GM23248 (cell line): Measurements from ENCODE around the gene WDR91. TPM values are rescaled to one million over a fixed set of nuclear protein-coding genes. Genes with fewer than 3 reads are reported as not detected.

Source experiments
- DNase-seq: peaks from one replicate; pipeline ENCODE4 v3.0.0-alpha.2; 2015
- H2AFZ ChIP-seq: fragments of 200-600 bp; sonication (generic); 2 replicates; pipeline ENCODE4 v1.6.1; 2016; ENCODE audit warnings: antibody characterized with exemption
- H3F3A ChIP-seq: fragments of 200-600 bp; sonication (generic); 2 replicates; pipeline ENCODE4 v1.6.1; 2016; ENCODE audit warnings: mild to moderate bottlenecking, antibody characterized with exemption, mixed run types; ENCODE audit not compliant: insufficient read depth
- H3K27ac ChIP-seq: fragments of 200-600 bp; sonication (generic); 2 replicates; pipeline ENCODE4 v1.5.1; 2016; ENCODE audit warnings: mild to moderate bottlenecking
- H3K27me3 ChIP-seq: fragments of 200-600 bp; sonication (generic); replicated peaks from 2 replicates; pipeline ENCODE4 v1.6.1; 2016; ENCODE audit warnings: mild to moderate bottlenecking; ENCODE audit not compliant: insufficient read depth
- H3K36me3 ChIP-seq: fragments of 200-600 bp; sonication (generic); 2 replicates; pipeline ENCODE4 v1.6.1; 2016; ENCODE audit warnings: low read depth, mild to moderate bottlenecking
- H3K4me1 ChIP-seq: fragments of 200-600 bp; sonication (generic); 2 replicates; pipeline ENCODE4 v1.6.1; 2016; ENCODE audit warnings: mild to moderate bottlenecking; ENCODE audit not compliant: insufficient read depth
- H3K4me2 ChIP-seq: fragments of 200-600 bp; sonication (generic); one replicate; pipeline ENCODE4 v1.6.1; 2016; ENCODE audit warnings: mild to moderate bottlenecking; ENCODE audit not compliant: unreplicated experiment
- H3K4me3 ChIP-seq: fragments of 200-600 bp; sonication (generic); 2 replicates; pipeline ENCODE4 v1.5.1; 2016; ENCODE audit warnings: mild to moderate bottlenecking
- H3K79me2 ChIP-seq: fragments of 200-600 bp; sonication (generic); 2 replicates; pipeline ENCODE4 v1.6.1; 2016; ENCODE audit warnings: mild to moderate bottlenecking; ENCODE audit not compliant: insufficient read depth
- H3K9ac ChIP-seq: fragments of 200-600 bp; sonication (generic); 2 replicates; pipeline ENCODE4 v1.6.1; 2016; ENCODE audit warnings: mild to moderate bottlenecking
- H3K9me2 ChIP-seq: fragments of 200-600 bp; sonication (generic); 2 replicates; pipeline ENCODE4 v1.6.1; 2016; ENCODE audit warnings: mixed run types, mild to moderate bottlenecking, moderate library complexity; ENCODE audit not compliant: insufficient read depth
- H3K9me3 ChIP-seq: fragments of 200-600 bp; sonication (generic); one replicate; pipeline ENCODE4 v1.6.1; 2017; ENCODE audit warnings: low read depth
- H4K20me1 ChIP-seq: fragments of 200-600 bp; sonication (generic); 2 replicates; pipeline ENCODE4 v1.6.0; 2016; ENCODE audit not compliant: insufficient read depth
- EZH2 ChIP-seq: fragments of 200-600 bp; sonication (generic); IDR thresholded peaks from 2 replicates; pipeline ENCODE4 v1.6.1; 2018; ENCODE audit warnings: antibody characterized with exemption, mild to moderate bottlenecking; ENCODE audit not compliant: insufficient read depth, poor library complexity, severe bottlenecking
- EZH2phosphoT487 ChIP-seq: fragments of 200-600 bp; sonication (generic); IDR thresholded peaks from 2 replicates; pipeline ENCODE4 v1.6.1; 2018; ENCODE audit warnings: antibody characterized with exemption, moderate library complexity, mild to moderate bottlenecking, low read depth; ENCODE audit not compliant: insufficient read depth
- WGBS, 2 experiments: methylation state at CpG; one replicate each; pipeline ENCODE4 v1.1.6; 2015 to 2017; ENCODE audit warnings: low lambda C conversion rate in 2 of 2, low coverage in 1 of 2; ENCODE audit errors: missing lambda C conversion rate in 2 of 2; 5-methylcytosine and 5-hydroxymethylcytosine counted together
- in situ Hi-C: fragments of 300-500 bp; cut with MboI; formaldehyde crosslinking; loops from 2 replicates; pipeline ENCODE4 v1.15.0; 2020
- polyA plus RNA-seq: library from polyadenylated mRNA; unstranded; fragments of >200 nt; fragmentation: Nextera tagmentation; extraction: Ambion mirVana; gene quantifications from 2 replicates; pipeline ENCODE4 v1.2.1, GENCODE V29; 2016
- total RNA-seq: library from RNA; depleted of rRNA; stranded (reverse); fragments of >200 nt; shearing (Covaris generic); gene quantifications from 2 replicates; pipeline ENCODE4 v1.2.3, GENCODE V29; 2014

WDR91 gene
- total and polyA plus RNA-seq, 2 experiments from 2014 or later = 5.4 to 8.3 TPM

DNA sequence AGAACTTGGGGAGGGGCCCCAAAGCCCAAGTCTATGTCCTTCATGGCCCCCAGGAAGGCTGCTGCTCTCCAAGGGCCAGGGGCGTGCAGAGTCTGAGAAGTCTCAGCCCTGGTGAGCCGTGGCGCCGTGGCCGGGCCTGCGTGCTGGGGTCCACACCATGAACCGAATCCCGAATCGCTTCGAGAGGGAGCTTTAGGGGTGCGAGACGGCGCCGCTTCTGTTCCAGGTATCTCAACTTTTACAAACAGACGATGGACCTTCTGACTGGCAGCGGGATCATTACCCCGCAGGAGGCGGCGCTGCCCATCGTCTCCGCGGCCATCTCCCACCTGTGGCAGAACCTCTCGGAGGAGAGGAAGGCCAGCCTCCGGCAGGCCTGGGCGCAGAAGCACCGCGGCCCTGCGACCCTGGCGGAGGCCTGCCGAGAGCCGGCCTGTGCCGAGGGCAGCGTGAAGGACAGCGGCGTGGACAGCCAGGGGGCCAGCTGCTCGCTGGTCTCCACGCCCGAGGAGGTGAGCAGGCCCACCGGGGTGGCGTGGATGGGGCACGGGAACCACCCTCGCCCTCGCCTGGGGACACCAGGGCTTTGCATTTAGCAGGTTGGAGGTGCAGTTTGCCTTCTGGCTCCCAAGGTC is 35.0 kb upstream of the WDR91 start:
- Histone ChIP-seq H3K4me3 (no peak overlapping the region), H3K9me2 (no peaks in the 10 kb centered on the region), H3K4me1 (no peaks in the 10 kb centered on the region), H3K27me3 (no peaks in the 10 kb centered on the region), H2AFZ (no peak overlapping the region), H3F3A (no peaks in the 10 kb centered on the region), H3K9me3 (no peaks in the 10 kb centered on the region), H3K36me3 (no peaks in the 10 kb centered on the region), H3K79me2 (no peaks in the 10 kb centered on the region), H3K4me2 (no peak overlapping the region), H4K20me1 (no peaks in the 10 kb centered on the region), H3K9ac (no peak overlapping the region), H3K27ac (no peak overlapping the region)
- 91 to 92% methylated on average over 39 to 43 of the region's 43 CpGs for WGBS, 2 experiments
- no peak for TF ChIP-seq EZH2
- TF ChIP-seq EZH2phosphoT487 = no peak
- no peak for DNase-seq
- in situ Hi-C loops = no loop called here

DNA sequence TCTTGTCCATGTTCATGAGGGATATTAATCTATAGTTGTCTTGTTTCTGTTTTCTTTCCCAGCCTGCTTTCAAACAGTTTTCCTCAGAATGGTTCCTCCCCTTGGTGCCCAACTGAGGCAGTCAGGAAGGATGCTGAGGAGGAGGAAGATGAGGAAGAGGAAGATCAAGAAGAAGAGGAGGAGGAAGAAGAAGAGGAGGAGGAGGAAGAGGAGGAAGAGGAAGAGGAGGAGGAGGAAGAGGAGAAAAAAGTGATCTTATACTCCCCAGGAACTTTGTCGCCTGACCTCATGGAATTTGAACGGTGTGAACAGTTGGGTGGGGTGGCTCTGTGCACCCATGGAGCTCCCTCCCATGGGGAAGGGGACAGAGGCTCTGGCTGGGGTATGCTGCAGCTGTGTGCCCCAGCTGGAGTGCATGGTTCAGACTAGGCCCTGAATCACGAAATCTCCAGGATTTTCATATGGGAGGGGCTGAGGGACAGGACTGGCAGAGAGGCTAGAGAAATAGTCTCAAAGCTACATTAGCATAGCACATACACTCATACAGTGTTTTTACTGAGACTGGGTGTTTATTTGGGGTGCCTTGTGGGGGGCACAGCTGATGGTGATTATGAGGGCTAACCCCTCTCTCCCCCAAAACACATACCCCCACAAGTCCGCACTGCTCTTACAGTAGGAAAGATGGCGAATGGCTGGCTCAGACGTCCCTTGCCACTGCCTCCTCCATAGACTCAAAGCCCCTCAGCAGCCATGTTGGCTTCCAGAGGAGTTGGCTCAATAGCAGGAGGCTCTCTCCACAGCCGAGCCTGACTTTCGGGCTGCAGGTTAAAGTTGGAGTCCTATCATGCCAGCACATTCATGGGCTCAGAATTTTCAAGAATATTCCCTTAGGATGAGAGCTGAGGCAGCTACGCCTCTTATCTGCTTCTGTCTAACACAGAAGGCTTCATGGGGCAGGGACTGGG is 34.2 kb upstream of the WDR91 start:
- DNase-seq = no peak
- Histone ChIP-seq H3K4me1 (no peaks in the 10 kb centered on the region), H3K9me2 (no peaks in the 10 kb centered on the region), H3K4me3 (no peak overlapping the region), H2AFZ (no peak overlapping the region), H3K27me3 (no peaks in the 10 kb centered on the region), H3K79me2 (no peaks in the 10 kb centered on the region), H3F3A (no peaks in the 10 kb centered on the region), H3K9ac (no peak overlapping the region), H3K9me3 (no peaks in the 10 kb centered on the region), H3K27ac (no peak overlapping the region), H3K36me3 (no peaks in the 10 kb centered on the region), H4K20me1 (no peaks in the 10 kb centered on the region), H3K4me2 (no peak overlapping the region)
- TF ChIP-seq EZH2 (no peak), EZH2phosphoT487 (no peak)
- 74 to 78% methylated on average over 8 to 9 of the region's 9 CpGs for WGBS, 2 experiments
- in situ Hi-C loops = no loop called here

DNA sequence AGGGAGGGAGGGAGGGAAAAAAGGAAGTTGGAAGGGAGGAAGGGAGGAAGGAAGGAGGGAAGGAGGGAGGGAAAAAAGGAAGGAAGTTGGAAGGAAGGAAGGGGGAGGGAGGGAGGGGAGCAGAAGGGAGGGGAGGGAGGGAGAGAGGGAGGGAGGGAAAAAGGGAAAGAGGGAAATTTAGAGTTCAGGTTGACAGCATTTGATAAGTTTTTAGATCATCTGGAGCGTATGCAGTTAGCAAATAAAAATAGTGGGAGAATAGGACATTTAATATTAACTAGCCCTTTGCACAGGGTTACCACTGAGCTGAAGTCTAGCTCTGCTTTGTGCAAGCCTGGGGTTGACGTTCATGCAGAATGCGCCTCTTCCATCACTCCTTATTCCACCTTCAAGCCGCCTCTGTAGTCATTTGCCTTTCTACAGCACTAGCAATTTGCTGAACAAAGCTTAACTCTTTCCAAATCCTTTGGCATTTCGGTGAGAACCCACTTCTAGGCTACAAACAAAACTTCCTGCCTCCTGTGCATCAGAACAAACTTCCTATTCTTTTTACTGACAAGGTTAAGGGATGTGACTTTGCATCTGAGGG is 30.9 kb upstream of the WDR91 start:
- in situ Hi-C loops = no loop called here
- TF ChIP-seq EZH2phosphoT487 (no peak), EZH2 (no peak)
- no peak overlapping the region for H3K27ac ChIP-seq
- no peak overlapping the region for H2AFZ ChIP-seq
- no peak overlapping the region for H3K4me3 ChIP-seq
- no peaks in the 10 kb centered on the region for H3K9me3 ChIP-seq
- H3K9me2 ChIP-seq = no peaks in the 10 kb centered on the region
- H3K36me3 ChIP-seq = no peaks in the 10 kb centered on the region
- H4K20me1 ChIP-seq = no peaks in the 10 kb centered on the region
- H3K9ac ChIP-seq = no peak overlapping the region
- H3F3A ChIP-seq = no peaks in the 10 kb centered on the region
- no peaks in the 10 kb centered on the region for H3K79me2 ChIP-seq
- WGBS, 2 experiments = 37 to 45% methylated on average over 5 of the region's 5 CpGs
- no peak overlapping the region for H3K4me2 ChIP-seq
- no peak for DNase-seq
- H3K4me1 ChIP-seq = no peaks in the 10 kb centered on the region
- no peaks in the 10 kb centered on the region for H3K27me3 ChIP-seq

DNA sequence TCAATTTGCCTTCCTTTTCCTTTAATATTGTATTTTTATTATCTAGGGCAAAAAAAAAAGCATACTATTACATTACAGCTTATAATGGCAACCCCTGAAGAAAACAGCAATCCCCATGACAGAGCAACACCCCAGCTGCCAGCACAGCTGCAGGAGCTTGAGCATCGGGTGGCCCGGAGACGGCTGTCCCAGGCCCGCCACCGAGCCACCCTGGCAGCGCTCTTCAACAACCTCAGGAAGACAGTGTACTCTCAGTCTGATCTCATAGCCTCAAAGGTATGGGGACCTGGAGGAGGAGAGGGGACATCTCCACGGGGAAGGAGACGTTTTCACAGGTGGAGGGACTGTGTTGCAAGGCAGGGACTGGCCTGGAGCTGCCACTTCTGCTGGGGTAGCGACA is 29.1 kb upstream of the WDR91 start:
- no peaks in the 10 kb centered on the region for H3K79me2 ChIP-seq
- H3F3A ChIP-seq = no peaks in the 10 kb centered on the region
- no peak overlapping the region for H3K27ac ChIP-seq
- H3K9me3 ChIP-seq = no peaks in the 10 kb centered on the region
- H3K4me3 ChIP-seq = no peak overlapping the region
- H3K36me3 ChIP-seq = no peaks in the 10 kb centered on the region
- no peaks in the 10 kb centered on the region for H3K27me3 ChIP-seq
- no peaks in the 10 kb centered on the region for H4K20me1 ChIP-seq
- no peaks in the 10 kb centered on the region for H3K4me1 ChIP-seq
- in situ Hi-C loops = no loop called here
- WGBS, 2 experiments = 47 to 48% methylated on average over 9 of the region's 9 CpGs
- DNase-seq = no peak
- no peak overlapping the region for H3K9ac ChIP-seq
- H3K4me2 ChIP-seq = no peak overlapping the region
- TF ChIP-seq EZH2phosphoT487 = no peak
- no peak for TF ChIP-seq EZH2
- H2AFZ ChIP-seq = no peak overlapping the region
- H3K9me2 ChIP-seq = no peaks in the 10 kb centered on the region
